Thyroid gland (tissue), 4 donors: Measurements from ENCODE around the gene EIF1. TPM values are rescaled to one million over a fixed set of nuclear protein-coding genes. Genes with fewer than 3 reads are reported as not detected.

Experiments used
- DNase-seq, 2 donors: peaks; one replicate each; pipeline ENCODE4 v3.0.0-alpha.2; 2019
- H3K27ac ChIP-seq, 3 donors: fragments of 200-600 bp; sonication (generic); 1 replicate in 2 of 3; 2 replicates in 1 of 3; pipeline ENCODE4 v1.5.1; 2016 to 2019; ENCODE audit warnings: mild to moderate bottlenecking in 1 of 3, moderate library complexity in 1 of 3
- H3K27me3 ChIP-seq: fragments of 200-600 bp; sonication (generic); one replicate; pipeline ENCODE4 v1.5.1; 2019
- H3K36me3 ChIP-seq, 2 donors: fragments of 200-600 bp; sonication (generic); one replicate each; pipeline ENCODE4 v1.5.1; 2016 to 2019
- H3K4me1 ChIP-seq, 2 donors: fragments of 200-600 bp; sonication (generic); one replicate each; pipeline ENCODE4 v1.5.1; 2017 to 2019
- H3K4me3 ChIP-seq, 3 donors: fragments of 200-600 bp; sonication (generic); replicated peaks in 1 of 3; 1 replicate in 2 of 3; 2 replicates in 1 of 3; pipeline ENCODE4 v1.5.1; 2016; ENCODE audit warnings: mild to moderate bottlenecking in 1 of 3
- H3K9me3 ChIP-seq: fragments of 200-600 bp; sonication (generic); one replicate; pipeline ENCODE4 v1.5.1; 2017
- CTCF ChIP-seq, 6 experiments: fragments of 200-600 bp in 3 of 6; fragments of 450-650 bp in 3 of 6; sonication (generic) in 3 of 6; IDR thresholded peaks; one replicate each; pipeline ENCODE4 v1.5.1; 2016 to 2019; ENCODE audit warnings: antibody characterized with exemption in 6 of 6, mild to moderate bottlenecking in 2 of 6, inconsistent platforms in 1 of 6, moderate library complexity in 1 of 6
- POLR2A ChIP-seq, 2 donors: fragments of 450-650 bp; IDR thresholded peaks; one replicate each; pipeline ENCODE4 v1.6.1; 2017; ENCODE audit warnings: antibody characterized with exemption in 2 of 2, mild to moderate bottlenecking in 2 of 2, moderate library complexity in 1 of 2
- WGBS, 2 donors: methylation state at CpG; one replicate each; pipeline ENCODE4 v1.1.5; 2017; 5-methylcytosine and 5-hydroxymethylcytosine counted together
- intact Hi-C: fragments of 100-400 bp; cut with DNase I; formaldehyde crosslinking; loops from one replicate; pipeline ENCODE4 v1.15.1; 2023
- total RNA-seq, 4 donors: library from RNA; depleted of rRNA; stranded (reverse); fragments of >200 nt; gene quantifications; one replicate each; pipeline ENCODE4 v1.2.3, GENCODE V29; 2016

The EIF1 gene
- total RNA-seq, 4 donors from 2014 or later, result 119 to 171 (median 145) TPM

DNA sequence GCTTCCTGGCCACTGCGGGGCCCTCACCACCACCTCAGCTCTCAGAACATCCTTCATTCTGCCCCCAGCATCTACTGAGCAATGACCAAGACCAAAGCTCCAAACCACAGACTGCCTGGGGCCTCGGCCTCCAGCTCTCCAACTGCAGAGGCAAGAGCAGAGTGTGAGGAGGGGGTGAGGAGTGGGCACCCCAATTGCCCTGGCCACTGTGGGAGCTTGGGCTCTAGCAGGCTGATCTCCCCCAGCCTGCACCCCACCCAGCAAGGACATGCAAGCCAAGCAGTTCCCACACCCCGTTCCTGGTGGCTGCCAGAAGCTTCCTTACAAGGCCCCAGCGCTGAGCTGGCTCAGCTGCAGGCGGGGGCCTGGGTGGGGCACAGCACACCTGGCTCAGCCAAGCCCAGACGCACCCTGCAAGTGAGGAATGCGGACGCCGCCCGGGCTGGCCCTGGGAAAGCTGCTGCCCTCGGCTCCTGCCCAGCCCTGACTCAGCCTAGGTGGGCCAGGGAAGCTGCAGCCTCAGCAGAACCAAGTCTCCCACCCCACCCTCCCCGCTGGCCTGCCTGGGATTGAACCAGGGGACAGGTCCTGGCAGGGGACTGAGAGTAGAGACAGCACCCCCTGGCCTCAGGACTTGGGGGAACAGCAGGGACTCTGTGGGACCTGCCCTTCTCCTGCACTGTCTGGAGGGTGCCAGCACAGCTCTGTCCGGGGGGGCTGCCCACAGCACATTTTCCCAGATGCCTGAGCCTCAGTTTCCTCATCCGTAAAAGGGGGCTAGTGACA lies 34.6 kb upstream of the EIF1 start:
- no peaks in the 10 kb centered on the region for H3K9me3 ChIP-seq
- H3K36me3 ChIP-seq, result no peaks in the 10 kb centered on the region
- peak overlapping the region; percentile 89 to 92 (median 91) for H3K27ac ChIP-seq
- no peak overlapping the region for H3K4me3 ChIP-seq
- H3K27me3 ChIP-seq, result no peaks in the 10 kb centered on the region
- intact Hi-C loops, result no loop called here
- no peak for TF ChIP-seq CTCF (IDR thresholded peaks at IDR 0.05)
- TF ChIP-seq POLR2A (IDR thresholded peaks at IDR 0.05), result peak in 1 of 2 donors; percentile 55
- peaks cover 48 to 62% of the 10 kb centered on the region in 2 donors for H3K4me1 ChIP-seq
- WGBS, 2 donors, result 52 to 57% methylated on average over 6 to 7 of the region's 14 CpGs
- DNase-seq, result peak; percentile 90 to 93

DNA sequence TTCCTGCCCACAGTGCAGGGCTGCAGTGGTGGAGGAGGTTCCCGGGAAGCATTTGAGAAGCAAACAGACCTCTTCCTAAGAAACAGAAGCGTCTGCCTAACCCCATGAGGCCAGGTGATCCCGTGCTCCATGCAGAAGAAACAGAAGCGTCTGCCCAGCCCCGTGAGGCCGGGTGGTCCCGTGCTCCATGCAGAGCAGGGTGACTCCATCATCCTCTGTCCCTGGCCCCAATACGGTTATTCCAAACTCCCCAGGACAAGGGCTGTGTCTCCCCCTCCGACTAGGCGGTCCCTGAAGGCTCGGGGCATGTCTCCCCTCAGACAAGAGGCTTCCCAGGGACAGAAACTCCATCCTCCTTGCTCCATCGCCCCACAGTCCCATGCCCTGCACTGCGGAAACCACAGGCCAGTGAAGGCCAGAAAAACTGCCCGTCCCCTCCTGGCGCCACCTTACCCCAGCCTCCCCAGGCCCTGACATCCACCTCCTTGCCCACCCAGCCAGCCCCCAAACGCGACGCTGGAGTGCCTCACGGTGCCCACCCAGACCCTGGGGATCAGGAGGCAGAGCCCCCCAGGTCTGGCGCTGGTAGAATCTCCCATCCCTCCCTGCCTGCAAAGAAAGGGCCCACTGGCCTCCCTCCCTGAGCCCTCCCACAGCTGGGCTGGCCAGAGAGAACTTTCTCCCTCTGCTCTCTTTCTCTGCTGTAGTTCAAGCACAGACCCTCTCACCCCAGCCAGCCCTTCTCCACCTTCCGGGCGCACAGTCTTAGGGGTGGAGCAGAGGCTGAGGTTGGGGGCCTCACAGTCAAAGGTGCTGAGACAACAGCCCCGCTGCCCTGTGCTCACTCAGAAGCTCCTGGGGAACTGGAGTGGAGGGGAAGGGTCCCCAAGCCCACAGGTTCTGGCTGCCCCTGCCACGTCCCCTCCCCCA lies 33.7 kb upstream of the EIF1 start:
- TF ChIP-seq POLR2A (IDR thresholded peaks at IDR 0.05), result no peak
- no peak for TF ChIP-seq CTCF (IDR thresholded peaks at IDR 0.05)
- peak overlapping the region; percentile 89 to 92 (median 91) for H3K27ac ChIP-seq
- H3K27me3 ChIP-seq, result no peaks in the 10 kb centered on the region
- intact Hi-C loops, result no loop called here
- no peaks in the 10 kb centered on the region for H3K36me3 ChIP-seq
- no peaks in the 10 kb centered on the region for H3K9me3 ChIP-seq
- peak in 1 of 2 donors; percentile 24 for DNase-seq
- 54 to 83% methylated on average over 4 to 23 of the region's 24 CpGs for WGBS, 2 donors
- H3K4me1 ChIP-seq, result peaks cover 48 to 62% of the 10 kb centered on the region in 2 donors
- no peak overlapping the region for H3K4me3 ChIP-seq

- 30 to 31% methylated on average over 11 to 12 of the region's 18 CpGs for WGBS, 2 donors
Measured at GRCh38 chr17:41655611-41656111, 33.0 kb upstream of the EIF1 start.

DNA sequence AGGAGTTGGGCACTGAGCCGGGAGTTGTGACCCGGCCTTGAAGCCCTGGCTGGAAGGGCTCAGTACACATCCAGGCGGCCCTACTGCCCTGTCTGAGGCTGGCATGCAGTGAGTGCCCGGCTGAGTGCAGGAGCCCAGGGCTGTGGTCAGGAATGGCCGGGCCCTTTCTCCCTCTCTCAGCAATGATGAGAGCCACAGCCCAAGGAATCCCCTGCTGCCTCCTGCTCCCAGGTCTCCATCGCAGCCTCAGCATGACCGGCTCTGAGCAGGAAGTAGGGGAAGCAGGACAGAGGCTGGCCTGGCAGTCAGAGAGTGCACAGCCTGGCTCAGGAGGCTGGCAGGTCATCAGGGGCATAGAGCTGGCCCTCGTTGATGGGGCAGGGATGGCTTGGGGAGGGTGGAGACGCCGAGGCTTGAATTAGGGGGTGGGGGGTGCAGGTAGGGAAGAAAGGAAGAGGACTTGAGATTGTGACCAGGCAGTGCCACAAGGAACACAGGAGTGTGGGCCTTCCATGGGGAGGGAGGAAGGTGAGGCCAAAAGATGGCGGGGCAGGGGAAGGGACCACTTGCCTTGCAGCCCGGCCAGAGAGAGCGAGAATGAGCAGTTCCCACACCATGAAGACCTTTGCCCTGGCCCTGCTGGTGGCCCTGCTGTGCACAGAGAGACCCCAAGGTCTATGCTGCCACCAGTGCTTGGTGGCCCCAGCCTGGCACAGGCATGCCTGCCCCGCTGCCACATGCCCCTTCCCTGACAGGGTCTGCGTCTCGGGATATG lies 32.2 kb upstream of the EIF1 start:
- DNase-seq, result no peak
- Histone ChIP-seq H3K9me3 (no peaks in the 10 kb centered on the region), H3K4me1 (peaks cover 39 to 53% of the 10 kb centered on the region in 2 donors), H3K4me3 (no peak overlapping the region), H3K27ac (peak overlapping the region; percentile 89 to 92 (median 91)), H3K36me3 (no peaks in the 10 kb centered on the region), H3K27me3 (no peaks in the 10 kb centered on the region)
- TF ChIP-seq POLR2A (IDR thresholded peaks at IDR 0.05), result no peak
- no peak for TF ChIP-seq CTCF (IDR thresholded peaks at IDR 0.05)
- intact Hi-C loops, result no loop called here
- WGBS, 2 donors, result 82 to 89% methylated on average over 12 to 14 of the region's 16 CpGs

More at GRCh38 chr17:41655611-41656111, 33.0 kb upstream of the EIF1 start:
- intact Hi-C loops, result no loop called here
- Histone ChIP-seq H3K27ac (peak overlapping the region; percentile 89 to 92 (median 91)), H3K36me3 (no peaks in the 10 kb centered on the region), H3K4me1 (peaks cover 47 to 61% of the 10 kb centered on the region in 2 donors), H3K27me3 (no peaks in the 10 kb centered on the region), H3K9me3 (no peaks in the 10 kb centered on the region), H3K4me3 (no peak overlapping the region)
- TF ChIP-seq POLR2A (IDR thresholded peaks at IDR 0.05) (peak in 1 of 2 donors; percentile 56), CTCF (IDR thresholded peaks at IDR 0.05) (no peak)
- DNase-seq, result peak; percentile 94 to 96
